CD4-positive, alpha-beta T cell (primary cell): ENCODE measurements around the gene PMM2. TPM values are rescaled to one million over a fixed set of nuclear protein-coding genes. Genes with fewer than 3 reads are reported as not detected.
A peak's percentile ranks its signal among the peaks of the same experiment; 100 is the strongest.

ENCODE experiments used
- ATAC-seq: fragments of 200-7000 bp; cut with Tn5 transposase; one replicate; pipeline ENCODE4 v1.10.0; 2022; ENCODE audit warnings: mild to moderate bottlenecking; ENCODE audit not compliant: poor library complexity
- CTCF ChIA-PET: fragments of 350-600 bp; sonication (Branson Sonifier 250); formaldehyde crosslinking; loops from one replicate; lab custom pipeline; 2021; ENCODE audit warnings: antibody characterized with exemption, inconsistent platforms; lab: Charles Lee
- POLR2A ChIA-PET: fragments of 350-600 bp; sonication (Branson Sonifier 250); formaldehyde crosslinking; loops from one replicate; lab custom pipeline; 2021; ENCODE audit warnings: antibody characterized with exemption, inconsistent platforms; lab: Charles Lee
- DNase-seq, 14 experiments: peaks; one replicate each; pipeline ENCODE4 v3.0.0-alpha.2; 2013 to 2020; ENCODE audit warnings: mixed read lengths in 2 of 14
- H3K27ac ChIP-seq, 2 donors: one replicate each; pipeline versions ENCODE4 v1.5.1 to v1.7.0; 2013; ENCODE audit warnings: low read length in 2 of 2, low read depth in 1 of 2, mild to moderate bottlenecking in 1 of 2
- H3K27me3 ChIP-seq, 2 experiments: 1 replicate in 1 of 2; 2 replicates in 1 of 2; pipeline versions ENCODE4 v1.6.1 to v1.7.0; 2013; ENCODE audit warnings: low read length in 2 of 2, control low read depth in 1 of 2, mild to moderate bottlenecking in 1 of 2, moderate library complexity in 1 of 2; ENCODE audit not compliant: insufficient read depth in 2 of 2, control insufficient read depth in 1 of 2
- H3K36me3 ChIP-seq: one replicate; pipeline ENCODE4 v1.6.1; 2013; ENCODE audit warnings: low read length, control low read depth; ENCODE audit not compliant: insufficient read depth
- H3K4me1 ChIP-seq: one replicate; pipeline ENCODE4 v1.6.1; 2013; ENCODE audit warnings: low read length, control low read depth; ENCODE audit not compliant: insufficient read depth
- H3K4me3 ChIP-seq: one replicate; pipeline ENCODE4 v1.5.1; 2013; ENCODE audit warnings: mild to moderate bottlenecking, low read length, moderate library complexity
- H3K9me3 ChIP-seq, 2 experiments: 1 replicate in 1 of 2; 2 replicates in 1 of 2; pipeline versions ENCODE4 v1.6.1 to v1.7.0; 2013; ENCODE audit warnings: low read length in 2 of 2, mild to moderate bottlenecking in 2 of 2, control low read depth in 1 of 2, moderate library complexity in 1 of 2; ENCODE audit not compliant: control insufficient read depth in 1 of 2, insufficient read depth in 1 of 2
- H3K27ac Mint-ChIP-seq: one replicate; pipeline ENCODE4 v1.8.0; 2020; ENCODE audit warnings: mixed read lengths
- H3K27me3 Mint-ChIP-seq: one replicate; pipeline ENCODE4 v1.8.0; 2021; ENCODE audit warnings: mixed read lengths
- H3K36me3 Mint-ChIP-seq: one replicate; pipeline ENCODE4 v1.8.0; 2021; ENCODE audit warnings: low read depth, mixed read lengths
- H3K4me1 Mint-ChIP-seq: one replicate; pipeline ENCODE4 v1.8.0; 2021; ENCODE audit warnings: low read depth, mixed read lengths
- H3K4me3 Mint-ChIP-seq: one replicate; pipeline ENCODE4 v1.8.0; 2020; ENCODE audit warnings: mild to moderate bottlenecking, mixed read lengths
- H3K9me3 Mint-ChIP-seq: one replicate; pipeline ENCODE4 v1.8.0; 2020; ENCODE audit warnings: mixed read lengths
- CTCF ChIP-seq: fragments of 200-600 bp; IDR thresholded peaks from one replicate; pipeline ENCODE4 v1.8.0; 2022; ENCODE audit warnings: antibody characterized with exemption, mild to moderate bottlenecking
- intact Hi-C, 2 experiments: fragments of 100-400 bp; cut with DNase I in 1 of 2; cut with micrococcal nuclease in 1 of 2; formaldehyde crosslinking; loops; one replicate each; pipeline versions ENCODE4 v1.15.1 to v1.9.0; 2023 to 2025; cut with DNase I, micrococcal nuclease
- total RNA-seq, 174 experiments: library from RNA in 2 of 174; stranded (reverse) in 2 of 174; gene quantifications; one replicate each; pipeline ENCODE4 v1.2.3 and lab custom pipeline; 2021 to 2026

The PMM2 gene
- total RNA-seq, 2 experiments from 2014 or later, result 24.2 to 27.0 TPM

GRCh38 chr16:8882725-8883377 is 85.2 kb downstream of the PMM2 start:
- ChIA-PET POLR2A (no interaction called here), CTCF (interaction anchor here (1.7 kb wide), 1 partner anchor 12 kb away, joined by 3 read pairs; no protein-coding TSS in a partner anchor)
- Histone ChIP-seq H3K27ac (no peak overlapping the region), H3K27me3 (peaks cover 0 to 2% of the 10 kb centered on the region in 2 experiments), H3K4me1 (peaks cover 26% of the 10 kb centered on the region), H3K9me3 (peaks cover 0 to 5% of the 10 kb centered on the region in 2 experiments), H3K36me3 (no peaks in the 10 kb centered on the region), H3K4me3 (no peak overlapping the region)
- no peak for DNase-seq
- Mint-ChIP-seq H3K27ac (no peak overlapping the region), H3K27me3 (peaks cover 9% of the 10 kb centered on the region), H3K9me3 (no peaks in the 10 kb centered on the region), H3K36me3 (peaks cover 4% of the 10 kb centered on the region), H3K4me3 (no peak overlapping the region), H3K4me1 (peaks cover 13% of the 10 kb centered on the region)
- no peak for ATAC-seq
- TF ChIP-seq CTCF, result no peak
- intact Hi-C loops, result loop anchor here in 1 of 2 experiments (5.0 kb wide), 1 partner anchor 66 kb away; no protein-coding TSS in a partner anchor

- Mint-ChIP-seq H3K36me3 (peaks cover 15% of the 10 kb centered on the region), H3K27me3 (peaks cover 9% of the 10 kb centered on the region), H3K4me3 (no peak overlapping the region), H3K4me1 (peaks cover 12% of the 10 kb centered on the region), H3K9me3 (no peaks in the 10 kb centered on the region), H3K27ac (peak overlapping the region; percentile 40)
- DNase-seq (peak in 1 of 14 experiments; percentile 39), ATAC-seq (no peak)
- Histone ChIP-seq H3K4me3 (no peak overlapping the region), H3K36me3 (peaks cover 6% of the 10 kb centered on the region), H3K27ac (no peak overlapping the region), H3K27me3 (peaks cover 0 to 2% of the 10 kb centered on the region in 2 experiments), H3K9me3 (peaks cover 0 to 5% of the 10 kb centered on the region in 2 experiments), H3K4me1 (peaks cover 13% of the 10 kb centered on the region)
- POLR2A ChIA-PET, result interaction anchor here (1.8 kb wide), 1 partner anchor 17 kb away, joined by 4 read pairs; the partner anchor contains the start of gene CARHSP1
- CTCF ChIA-PET, result interaction anchor here (1.7 kb wide), 1 partner anchor 88 kb away, joined by 8 read pairs; the partner anchor contains the start of genes PMM2 and TMEM186
- intact Hi-C loops, result no loop called here
- no peak for TF ChIP-seq CTCF
Measured at GRCh38 chr16:8885674-8886592, 88.3 kb downstream of the PMM2 start.
